H9 (cell line): ENCODE data around the gene DENND1A. TPM values are rescaled to one million over a fixed set of nuclear protein-coding genes. Genes with fewer than 3 reads are reported as not detected.

Experiments
- DNase-seq: peaks from one replicate; pipeline ENCODE4 v3.0.0-alpha.2; 2017
- H2AFZ ChIP-seq: one replicate; pipeline ENCODE4 v1.6.1; 2013; ENCODE audit warnings: mild to moderate bottlenecking, low read length, control low read depth, moderate library complexity
- H2AK5ac ChIP-seq: 2 replicates; pipeline ENCODE4 v1.6.1; 2013; ENCODE audit warnings: low read length, control low read depth, mixed read lengths; ENCODE audit not compliant: insufficient read length
- H2BK120ac ChIP-seq: one replicate; pipeline ENCODE4 v1.6.1; 2013; ENCODE audit warnings: low read depth, mild to moderate bottlenecking, low read length, control low read depth, inconsistent platforms; ENCODE audit not compliant: poor library complexity, severe bottlenecking
- H2BK12ac ChIP-seq: 2 replicates; pipeline ENCODE4 v1.6.1; 2013; ENCODE audit warnings: low read length, control low read depth, mixed read lengths, low read depth; ENCODE audit not compliant: insufficient read length
- H2BK15ac ChIP-seq: 2 replicates; pipeline ENCODE4 v1.6.1; 2013; ENCODE audit warnings: low read depth, low read length, control low read depth
- H2BK20ac ChIP-seq: one replicate; pipeline ENCODE4 v1.6.1; 2013; ENCODE audit warnings: low read depth, mild to moderate bottlenecking, low read length, control low read depth, inconsistent platforms; ENCODE audit not compliant: poor library complexity, severe bottlenecking
- H2BK5ac ChIP-seq: 2 replicates; pipeline ENCODE4 v1.6.1; 2013; ENCODE audit warnings: low read length, control low read depth, mixed read lengths; ENCODE audit not compliant: insufficient read length
- H3K14ac ChIP-seq: 2 replicates; pipeline ENCODE4 v1.6.1; 2013; ENCODE audit warnings: low read length, control low read depth; ENCODE audit not compliant: insufficient read depth
- H3K18ac ChIP-seq: 2 replicates; pipeline ENCODE4 v1.6.1; 2013; ENCODE audit warnings: low read depth, mild to moderate bottlenecking, mixed read lengths, low read length, control low read depth; ENCODE audit not compliant: insufficient read length
- H3K23ac ChIP-seq: 2 replicates; pipeline ENCODE4 v1.6.1; 2013; ENCODE audit warnings: low read length, control low read depth, mixed read lengths, low read depth; ENCODE audit not compliant: insufficient read length
- H3K23me2 ChIP-seq: 2 replicates; pipeline ENCODE4 v1.6.1; 2013; ENCODE audit warnings: low read depth, mild to moderate bottlenecking, mixed read lengths, low read length, control low read depth; ENCODE audit not compliant: insufficient read length, poor library complexity, severe bottlenecking
- H3K27ac ChIP-seq: 2 replicates; pipeline ENCODE4 v1.5.1; 2013; ENCODE audit warnings: low read length, control low read depth, mixed read lengths, low read depth; ENCODE audit not compliant: insufficient read length
- H3K27me3 ChIP-seq: 2 replicates; pipeline ENCODE4 v1.6.1; 2013; ENCODE audit warnings: low read length, control low read depth, inconsistent platforms; ENCODE audit not compliant: insufficient read depth
- H3K4ac ChIP-seq: 2 replicates; pipeline ENCODE4 v1.6.1; 2013; ENCODE audit warnings: low read depth, mild to moderate bottlenecking, control low read depth, inconsistent platforms, low read length, moderate library complexity
- H3K4me1 ChIP-seq: 2 replicates; pipeline ENCODE4 v1.6.1; 2013; ENCODE audit warnings: low read length, control low read depth, inconsistent platforms; ENCODE audit not compliant: insufficient read depth
- H3K4me2 ChIP-seq: 2 replicates; pipeline ENCODE4 v1.6.1; 2013; ENCODE audit warnings: low read length, control low read depth, mixed read lengths; ENCODE audit not compliant: insufficient read length, insufficient read depth
- H3K56ac ChIP-seq: 2 replicates; pipeline ENCODE4 v1.6.1; 2013; ENCODE audit warnings: low read depth, mild to moderate bottlenecking, mixed read lengths, low read length, control low read depth; ENCODE audit not compliant: insufficient read length
- H3K79me1 ChIP-seq: 2 replicates; pipeline ENCODE4 v1.6.1; 2013; ENCODE audit warnings: low read depth, mild to moderate bottlenecking, moderate library complexity, low read length, control low read depth, inconsistent platforms; ENCODE audit not compliant: insufficient read depth, poor library complexity, severe bottlenecking
- H3K79me2 ChIP-seq: 2 replicates; pipeline ENCODE4 v1.6.1; 2013; ENCODE audit warnings: low read length, control low read depth, inconsistent platforms; ENCODE audit not compliant: insufficient read depth
- H3K9ac ChIP-seq: 2 replicates; pipeline ENCODE4 v1.6.1; 2013; ENCODE audit warnings: low read length, control low read depth, mixed read lengths; ENCODE audit not compliant: insufficient read length; ENCODE audit errors: extremely low read depth
- H3K9me3 ChIP-seq: one replicate; pipeline ENCODE4 v1.6.1; 2013; ENCODE audit warnings: low read depth, low read length, inconsistent platforms; ENCODE audit not compliant: control insufficient read depth
- H3T11ph ChIP-seq: one replicate; pipeline ENCODE4 v1.6.1; 2013; ENCODE audit warnings: mild to moderate bottlenecking, low read length, control low read depth, inconsistent platforms
- H4K20me1 ChIP-seq: one replicate; pipeline ENCODE4 v1.6.1; 2013; ENCODE audit not compliant: control insufficient read depth, insufficient read length, insufficient read depth
- H4K5ac ChIP-seq: 2 replicates; pipeline ENCODE4 v1.6.1; 2013; ENCODE audit warnings: low read depth, mild to moderate bottlenecking, mixed read lengths, low read length, control low read depth; ENCODE audit not compliant: insufficient read length
- H4K8ac ChIP-seq: replicated peaks from 2 replicates; pipeline ENCODE4 v1.6.1; 2013; ENCODE audit warnings: low read length, control low read depth, mixed read lengths, low read depth; ENCODE audit not compliant: insufficient read length
- H4K91ac ChIP-seq: 2 replicates; pipeline ENCODE4 v1.6.1; 2013; ENCODE audit warnings: low read depth, mild to moderate bottlenecking, moderate library complexity, mixed read lengths, low read length, control low read depth; ENCODE audit not compliant: insufficient read length
- H3K27ac Mint-ChIP-seq, 3 experiments: 2 replicates in 2 of 3; 3 replicates in 1 of 3; pipeline ENCODE4 v1.8.0; 2020 to 2021; ENCODE audit warnings: mixed read lengths in 3 of 3, mild to moderate bottlenecking in 1 of 3, moderate library complexity in 1 of 3
- H3K27me3 Mint-ChIP-seq: 2 replicates; pipeline ENCODE4 v1.8.0; 2021; ENCODE audit warnings: low read depth, mild to moderate bottlenecking, moderate library complexity, mixed read lengths
- H3K36me3 Mint-ChIP-seq, 3 experiments: 2 replicates in 2 of 3; 3 replicates in 1 of 3; pipeline ENCODE4 v1.8.0; 2020 to 2021; ENCODE audit warnings: low read depth in 3 of 3, mixed read lengths in 3 of 3; ENCODE audit not compliant: insufficient read depth in 1 of 3
- H3K4me1 Mint-ChIP-seq, 2 experiments: 2 replicates each; pipeline ENCODE4 v1.8.0; 2020; ENCODE audit warnings: mixed read lengths in 2 of 2
- H3K4me3 Mint-ChIP-seq, 2 experiments: 2 replicates in 1 of 2; 3 replicates in 1 of 2; pipeline ENCODE4 v1.8.0; 2020 to 2021; ENCODE audit warnings: mild to moderate bottlenecking in 2 of 2, mixed read lengths in 2 of 2, moderate library complexity in 1 of 2
- H3K9me3 Mint-ChIP-seq, 2 experiments: 2 replicates in 1 of 2; 3 replicates in 1 of 2; pipeline ENCODE4 v1.8.0; 2020; ENCODE audit warnings: mild to moderate bottlenecking in 2 of 2, mixed read lengths in 2 of 2, moderate library complexity in 1 of 2
- CTCF ChIP-seq: fragments of 200-600 bp; sonication (generic); conservative IDR thresholded peaks from 3 replicates; pipeline ENCODE4 v1.8.0; 2021; ENCODE audit warnings: antibody characterized with exemption, mild to moderate bottlenecking
- WGBS: extraction: QIAGEN DNeasy Blood & Tissue Kit; methylation state at CpG from one replicate; pipeline ENCODE4 v1.1.7; 2013; ENCODE audit warnings: missing lambda C conversion rate, low lambda C conversion rate, mixed read lengths; ENCODE audit not compliant: insufficient read length; ENCODE audit errors: extremely low coverage; 5-methylcytosine and 5-hydroxymethylcytosine counted together
- total RNA-seq: library from RNA; stranded (reverse); gene quantifications from 2 replicates; pipeline ENCODE4 v1.2.1, GENCODE V29; 2021

Gene DENND1A
- total RNA-seq, 1 experiment from 2014 or later, result 20.4 TPM

GRCh38 chr9:123500336-123500735 is 429.6 kb downstream of the DENND1A start:
- Histone ChIP-seq H3K14ac (no peak overlapping the region), H3K9ac (no peak overlapping the region), H4K91ac (no peak overlapping the region), H3T11ph (no peak overlapping the region), H3K79me1 (no peaks in the 10 kb centered on the region), H2AFZ (no peak overlapping the region), H2BK15ac (no peak overlapping the region), H2BK5ac (no peak overlapping the region), H2AK5ac (no peak overlapping the region), H4K8ac (no peak overlapping the region), H3K79me2 (no peaks in the 10 kb centered on the region), H4K5ac (no peak overlapping the region), H3K27ac (no peak overlapping the region), H3K9me3 (no peaks in the 10 kb centered on the region), H3K23ac (no peak overlapping the region), H3K56ac (no peak overlapping the region), H3K18ac (no peak overlapping the region), H2BK12ac (no peak overlapping the region), H3K27me3 (no peaks in the 10 kb centered on the region), H2BK20ac (no peak overlapping the region), H3K4ac (no peak overlapping the region), H3K4me1 (no peaks in the 10 kb centered on the region), H3K23me2 (no peaks in the 10 kb centered on the region), H4K20me1 (no peaks in the 10 kb centered on the region), H2BK120ac (no peak overlapping the region), H3K4me2 (no peak overlapping the region)
- Mint-ChIP-seq H3K4me3 (no peak overlapping the region), H3K27me3 (no peaks in the 10 kb centered on the region), H3K9me3 (no peaks in the 10 kb centered on the region), H3K27ac (no peak overlapping the region), H3K36me3 (no peaks in the 10 kb centered on the region), H3K4me1 (no peaks in the 10 kb centered on the region; a peak in 1 of 4 replicates)
- TF ChIP-seq CTCF, result no peak
- no peak for DNase-seq
- no CpG with 5 or more reads among the region's 3 CpGs for WGBS
